ENCODE data around the gene FRG2C.
"Not testable (repeated sequence)": the region's sequence is repeated elsewhere in the genome, so short reads cannot be mapped to it uniquely, and the experiment has no call there.

Gene FRG2C

GRCh38 chr3:75669348-75670297 is 5.5 kb downstream of the FRG2C start:
- DNase-seq = not testable (repeated sequence)

- not testable (repeated sequence) for DNase-seq
These were observed 6.5 kb downstream of the FRG2C start for GRCh38 chr3:75670298-75671286.

- DNase-seq = not testable (repeated sequence)
These were observed 7.4 kb downstream of the FRG2C start for GRCh38 chr3:75671287-75672139.

- DNase-seq = not testable (repeated sequence)
These were observed 8.1 kb downstream of the FRG2C start for GRCh38 chr3:75672140-75672775.

GRCh38 chr3:75683965-75684364 is 19.8 kb downstream of the FRG2C start:
- not testable (repeated sequence) for DNase-seq

- no peak for DNase-seq
These were observed 23.2 kb downstream of the FRG2C start for GRCh38 chr3:75687323-75687722.

GRCh38 chr3:75692061-75692460 is 27.9 kb downstream of the FRG2C start:
- DNase-seq = no peak
